Measurements from ENCODE around the gene PHAF1. TPM values are rescaled to one million over a fixed set of nuclear protein-coding genes. Genes with fewer than 3 reads are reported as not detected.

PHAF1 gene
- total and polyA plus RNA-seq, 2 of the 13 experiments (the other 11 are each of a cell fraction or from before 2014, with no cell fraction given) = 48.3 to 174 TPM

GRCh38 chr16:67191995-67192681 lies 82.4 kb downstream of the PHAF1 start, which contains the start of gene E2F4 (continued):
- TF ChIP-seq, protein P1, sequence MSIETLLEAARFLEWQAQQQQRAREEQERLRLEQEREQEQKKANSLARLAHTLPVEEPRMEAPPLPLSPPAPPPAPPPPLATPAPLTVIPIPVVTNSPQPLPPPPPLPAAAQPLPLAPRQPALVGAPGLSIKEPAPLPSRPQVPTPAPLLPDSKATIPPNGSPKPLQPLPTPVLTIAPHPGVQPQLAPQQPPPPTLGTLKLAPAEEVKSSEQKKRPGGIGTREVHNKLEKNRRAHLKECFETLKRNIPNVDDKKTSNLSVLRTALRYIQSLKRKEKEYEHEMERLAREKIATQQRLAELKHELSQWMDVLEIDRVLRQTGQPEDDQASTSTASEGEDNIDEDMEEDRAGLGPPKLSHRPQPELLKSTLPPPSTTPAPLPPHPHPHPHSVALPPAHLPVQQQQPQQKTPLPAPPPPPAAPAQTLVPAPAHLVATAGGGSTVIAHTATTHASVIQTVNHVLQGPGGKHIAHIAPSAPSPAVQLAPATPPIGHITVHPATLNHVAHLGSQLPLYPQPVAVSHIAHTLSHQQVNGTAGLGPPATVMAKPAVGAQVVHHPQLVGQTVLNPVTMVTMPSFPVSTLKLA (IDR thresholded peaks at IDR 0.05) = peak; percentile 60
- TF ChIP-seq, protein P2, sequence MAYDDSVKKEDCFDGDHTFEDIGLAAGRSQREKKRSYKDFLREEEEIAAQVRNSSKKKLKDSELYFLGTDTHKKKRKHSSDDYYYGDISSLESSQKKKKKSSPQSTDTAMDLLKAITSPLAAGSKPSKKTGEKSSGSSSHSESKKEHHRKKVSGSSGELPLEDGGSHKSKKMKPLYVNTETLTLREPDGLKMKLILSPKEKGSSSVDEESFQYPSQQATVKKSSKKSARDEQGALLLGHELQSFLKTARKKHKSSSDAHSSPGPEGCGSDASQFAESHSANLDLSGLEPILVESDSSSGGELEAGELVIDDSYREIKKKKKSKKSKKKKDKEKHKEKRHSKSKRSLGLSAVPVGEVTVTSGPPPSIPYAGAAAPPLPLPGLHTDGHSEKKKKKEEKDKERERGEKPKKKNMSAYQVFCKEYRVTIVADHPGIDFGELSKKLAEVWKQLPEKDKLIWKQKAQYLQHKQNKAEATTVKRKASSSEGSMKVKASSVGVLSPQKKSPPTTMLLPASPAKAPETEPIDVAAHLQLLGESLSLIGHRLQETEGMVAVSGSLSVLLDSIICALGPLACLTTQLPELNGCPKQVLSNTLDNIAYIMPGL (CRISPR knock-in tag; IDR thresholded peaks at IDR 0.05; ENCODE audit: borderline replicate concordance in 1 of 2, low read depth in 1 of 2) = peak in 1 of 2 experiments; percentile 66; a peak in 1 of 4 replicates
- TF ChIP-seq ZBTB25 (CRISPR knock-in tag; IDR thresholded peaks at IDR 0.05) (peak; percentile 79; the same call in 1 of the 2 replicates), ZSCAN12 (CRISPR knock-in tag; IDR thresholded peaks at IDR 0.05) (peak; percentile 38; the same call in 1 of the 2 replicates), FOXO1 (CRISPR knock-in tag; IDR thresholded peaks at IDR 0.05) (peak; percentile 51; the same call in 1 of the 2 replicates), RFX1 (IDR thresholded peaks at IDR 0.05) (no peak), NFIC (IDR thresholded peaks at IDR 0.05; ENCODE audit: low read length) (no peak), GPN1 (CRISPR knock-in tag; IDR thresholded peaks at IDR 0.05; ENCODE audit: borderline replicate concordance) (no peak), ZKSCAN5 (CRISPR knock-in tag; IDR thresholded peaks at IDR 0.05) (no peak), TEAD3 (CRISPR knock-in tag; optimal IDR thresholded peaks at IDR 0.05; ENCODE audit: borderline replicate concordance) (peak; percentile 71), BRCA1 (CRISPR knock-in tag; IDR thresholded peaks at IDR 0.05) (0 out of 2 replicates have a peak, but pooled peaks have one; percentile 83), THYN1 (CRISPR knock-in tag; IDR thresholded peaks at IDR 0.05; ENCODE audit: borderline replicate concordance, low read depth) (no peak), PRPF4 (IDR thresholded peaks at IDR 0.05; ENCODE audit: low read depth, low read length, poor library complexity, severe bottlenecking) (no peak), MYC (CRISPR knock-in tag; IDR thresholded peaks at IDR 0.05; ENCODE audit: borderline replicate concordance) (peak; percentile 70), GABPA (IDR thresholded peaks at IDR 0.05; ENCODE audit: low read depth, low read length) (no peak), GABPA (CRISPR knock-in tag; IDR thresholded peaks at IDR 0.05; ENCODE audit: low read depth) (peak; percentile 92), DRAP1 (CRISPR knock-in tag; IDR thresholded peaks at IDR 0.05) (peak; percentile 65), GRHL1 (CRISPR knock-in tag; conservative IDR thresholded peaks at IDR 0.05) (no peak), ZNF749 (CRISPR knock-in tag; IDR thresholded peaks at IDR 0.05; ENCODE audit: borderline replicate concordance) (no peak), CHCHD3 (CRISPR knock-in tag; IDR thresholded peaks at IDR 0.05) (peak; percentile 95; the same call in 1 of the 2 replicates)
- TF ChIP-seq, protein P3, sequence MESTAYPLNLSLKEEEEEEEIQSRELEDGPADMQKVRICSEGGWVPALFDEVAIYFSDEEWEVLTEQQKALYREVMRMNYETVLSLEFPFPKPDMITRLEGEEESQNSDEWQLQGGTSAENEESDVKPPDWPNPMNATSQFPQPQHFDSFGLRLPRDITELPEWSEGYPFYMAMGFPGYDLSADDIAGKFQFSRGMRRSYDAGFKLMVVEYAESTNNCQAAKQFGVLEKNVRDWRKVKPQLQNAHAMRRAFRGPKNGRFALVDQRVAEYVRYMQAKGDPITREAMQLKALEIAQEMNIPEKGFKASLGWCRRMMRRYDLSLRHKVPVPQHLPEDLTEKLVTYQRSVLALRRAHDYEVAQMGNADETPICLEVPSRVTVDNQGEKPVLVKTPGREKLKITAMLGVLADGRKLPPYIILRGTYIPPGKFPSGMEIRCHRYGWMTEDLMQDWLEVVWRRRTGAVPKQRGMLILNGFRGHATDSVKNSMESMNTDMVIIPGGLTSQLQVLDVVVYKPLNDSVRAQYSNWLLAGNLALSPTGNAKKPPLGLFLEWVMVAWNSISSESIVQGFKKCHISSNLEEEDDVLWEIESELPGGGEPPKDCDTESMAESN (CRISPR knock-in tag; conservative IDR thresholded peaks at IDR 0.05) = peak; percentile 88

Data from HepG2 (cell line).